Activated naive CD4-positive, alpha-beta T cell treated with anti-CD3 and anti-CD28 coated beads, Interleukin-2, amount 10 ng/mL, durations not matched to agents 7 days and 5 days (primary cell): ENCODE results near the gene PCDHGB5.
A peak's percentile ranks its signal among the peaks of the same experiment; 100 is the strongest.
"Not testable (repeated sequence)": the region's sequence is repeated elsewhere in the genome, so short reads cannot be mapped to it uniquely, and the experiment has no call there.

Experiments used
- CTCF ChIA-PET: fragments of 350-600 bp; sonication (Branson Sonifier 250); formaldehyde crosslinking; loops from one replicate; lab custom pipeline; 2021; ENCODE audit warnings: antibody characterized with exemption; lab: Charles Lee
- DNase-seq: peaks from one replicate; pipeline ENCODE4 v3.0.0-alpha.2; 2020
- H3K27ac Mint-ChIP-seq: one replicate; pipeline ENCODE4 v1.8.0; 2021; ENCODE audit warnings: mild to moderate bottlenecking, moderate library complexity, mixed read lengths
- H3K27me3 Mint-ChIP-seq: one replicate; pipeline ENCODE4 v1.8.0; 2021; ENCODE audit warnings: mild to moderate bottlenecking, mixed read lengths
- H3K36me3 Mint-ChIP-seq: one replicate; pipeline ENCODE4 v1.8.0; 2021; ENCODE audit warnings: mixed read lengths
- H3K4me1 Mint-ChIP-seq: one replicate; pipeline ENCODE4 v1.8.0; 2021; ENCODE audit warnings: mixed read lengths
- H3K4me3 Mint-ChIP-seq: one replicate; pipeline ENCODE4 v1.8.0; 2021; ENCODE audit warnings: mild to moderate bottlenecking, moderate library complexity, mixed read lengths
- H3K9me3 Mint-ChIP-seq: one replicate; pipeline ENCODE4 v1.8.0; 2021; ENCODE audit warnings: mixed read lengths

PCDHGB5 gene

DNA sequence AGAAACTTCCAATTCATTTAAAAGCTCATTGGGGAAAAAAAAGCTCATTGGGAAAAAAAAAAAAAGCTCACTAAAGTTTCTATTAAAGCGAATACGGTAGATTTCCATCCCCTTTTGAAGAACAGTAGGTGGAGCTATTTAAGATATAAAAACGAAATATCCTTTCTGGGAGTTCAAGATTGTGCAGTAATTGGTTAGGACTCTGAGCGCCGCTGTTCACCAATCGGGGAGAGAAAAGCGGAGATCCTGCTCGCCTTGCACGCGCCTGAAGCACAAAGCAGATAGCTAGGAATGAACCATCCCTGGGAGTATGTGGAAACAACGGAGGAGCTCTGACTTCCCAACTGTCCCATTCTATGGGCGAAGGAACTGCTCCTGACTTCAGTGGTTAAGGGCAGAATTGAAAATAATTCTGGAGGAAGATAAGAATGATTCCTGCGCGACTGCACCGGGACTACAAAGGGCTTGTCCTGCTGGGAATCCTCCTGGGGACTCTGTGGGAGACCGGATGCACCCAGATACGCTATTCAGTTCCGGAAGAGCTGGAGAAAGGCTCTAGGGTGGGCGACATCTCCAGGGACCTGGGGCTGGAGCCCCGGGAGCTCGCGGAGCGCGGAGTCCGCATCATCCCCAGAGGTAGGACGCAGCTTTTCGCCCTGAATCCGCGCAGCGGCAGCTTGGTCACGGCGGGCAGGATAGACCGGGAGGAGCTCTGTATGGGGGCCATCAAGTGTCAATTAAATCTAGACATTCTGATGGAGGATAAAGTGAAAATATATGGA, 32.8 kb downstream of the PCDHGB5 start, which contains the start of gene PCDHGA12:
TSS of gene PCDHGA12 (plus strand) at position 176 of the 782 bp plus-strand sequence. CDS start at position 429, 253 bp downstream.
- Mint-ChIP-seq H3K27ac (peak within 1 kb of the TSS; percentile 82), H3K4me1 (peaks cover 12% of the 10 kb centered on the region), H3K27me3 (peaks cover 59% of the 10 kb centered on the region), H3K9me3 (peaks cover 16% of the 10 kb centered on the region), H3K4me3 (peak within 1 kb of the TSS; percentile 67), H3K36me3 (peaks cover 9% of the 10 kb centered on the region)
- CTCF ChIA-PET, result interaction anchor here (0.7 to 3.8 kb wide), 29 partner anchors 9 to 234 kb away, joined by 3 to 43 read pairs (median 4); partner anchors contain the start of genes PCDHGA1, PCDHGA11, PCDHGB3 and PCDHGB4
- peak; percentile 36 for DNase-seq

DNA sequence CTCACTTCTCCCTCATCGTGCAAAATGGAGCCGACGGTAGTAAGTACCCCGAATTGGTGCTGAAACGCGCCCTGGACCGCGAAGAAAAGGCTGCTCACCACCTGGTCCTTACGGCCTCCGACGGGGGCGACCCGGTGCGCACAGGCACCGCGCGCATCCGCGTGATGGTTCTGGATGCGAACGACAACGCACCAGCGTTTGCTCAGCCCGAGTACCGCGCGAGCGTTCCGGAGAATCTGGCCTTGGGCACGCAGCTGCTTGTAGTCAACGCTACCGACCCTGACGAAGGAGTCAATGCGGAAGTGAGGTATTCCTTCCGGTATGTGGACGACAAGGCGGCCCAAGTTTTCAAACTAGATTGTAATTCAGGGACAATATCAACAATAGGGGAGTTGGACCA, 33.5 kb downstream of the PCDHGB5 start:
- Mint-ChIP-seq H3K36me3 (peaks cover 9% of the 10 kb centered on the region), H3K27ac (peak overlapping the region; percentile 63), H3K27me3 (peaks cover 52% of the 10 kb centered on the region), H3K4me3 (peak overlapping the region; percentile 1), H3K4me1 (peaks cover 12% of the 10 kb centered on the region), H3K9me3 (peaks cover 16% of the 10 kb centered on the region)
- CTCF ChIA-PET, result interaction anchor here (0.8 to 3.8 kb wide), 12 partner anchors 10 to 133 kb away, joined by 3 to 43 read pairs (median 8); partner anchors contain the start of genes PCDHGA11, PCDHGB7 and PCDHGC5
- DNase-seq, result no peak

DNA sequence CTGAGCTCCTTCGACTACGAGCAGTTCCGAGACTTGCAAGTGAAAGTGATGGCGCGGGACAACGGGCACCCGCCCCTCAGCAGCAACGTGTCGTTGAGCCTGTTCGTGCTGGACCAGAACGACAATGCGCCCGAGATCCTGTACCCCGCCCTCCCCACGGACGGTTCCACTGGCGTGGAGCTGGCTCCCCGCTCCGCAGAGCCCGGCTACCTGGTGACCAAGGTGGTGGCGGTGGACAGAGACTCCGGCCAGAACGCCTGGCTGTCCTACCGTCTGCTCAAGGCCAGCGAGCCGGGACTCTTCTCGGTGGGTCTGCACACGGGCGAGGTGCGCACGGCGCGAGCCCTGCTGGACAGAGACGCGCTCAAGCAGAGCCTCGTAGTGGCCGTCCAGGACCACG, 34.6 kb downstream of the PCDHGB5 start:
- H3K27ac Mint-ChIP-seq, result peak overlapping the region; percentile 42
- H3K4me1 Mint-ChIP-seq, result peaks cover 12% of the 10 kb centered on the region
- CTCF ChIA-PET, result interaction anchor here (1.0 to 3.8 kb wide), 2 partner anchors 11 to 79 kb away, joined by 3 to 43 read pairs; no protein-coding TSS in a partner anchor
- not testable (repeated sequence) for H3K36me3 Mint-ChIP-seq, DNase-seq
- H3K4me3 Mint-ChIP-seq, result peak overlapping the region; percentile 1
- peaks cover 16% of the 10 kb centered on the region for H3K9me3 Mint-ChIP-seq
- peaks cover 46% of the 10 kb centered on the region for H3K27me3 Mint-ChIP-seq

DNA sequence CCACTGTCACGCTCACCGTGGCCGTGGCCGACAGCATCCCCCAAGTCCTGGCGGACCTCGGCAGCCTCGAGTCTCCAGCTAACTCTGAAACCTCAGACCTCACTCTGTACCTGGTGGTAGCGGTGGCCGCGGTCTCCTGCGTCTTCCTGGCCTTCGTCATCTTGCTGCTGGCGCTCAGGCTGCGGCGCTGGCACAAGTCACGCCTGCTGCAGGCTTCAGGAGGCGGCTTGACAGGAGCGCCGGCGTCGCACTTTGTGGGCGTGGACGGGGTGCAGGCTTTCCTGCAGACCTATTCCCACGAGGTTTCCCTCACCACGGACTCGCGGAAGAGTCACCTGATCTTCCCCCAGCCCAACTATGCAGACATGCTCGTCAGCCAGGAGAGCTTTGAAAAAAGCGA, 35.0 kb downstream of the PCDHGB5 start:
- H3K9me3 Mint-ChIP-seq, result peaks cover 16% of the 10 kb centered on the region
- CTCF ChIA-PET, result interaction anchor here (3.8 kb wide), 1 partner anchor 78 kb away, joined by 43 read pairs; no protein-coding TSS in a partner anchor
- not testable (repeated sequence) for DNase-seq, H3K27ac Mint-ChIP-seq, H3K36me3 Mint-ChIP-seq, H3K4me3 Mint-ChIP-seq
- H3K27me3 Mint-ChIP-seq, result peaks cover 42% of the 10 kb centered on the region
- H3K4me1 Mint-ChIP-seq, result peaks cover 12% of the 10 kb centered on the region

DNA sequence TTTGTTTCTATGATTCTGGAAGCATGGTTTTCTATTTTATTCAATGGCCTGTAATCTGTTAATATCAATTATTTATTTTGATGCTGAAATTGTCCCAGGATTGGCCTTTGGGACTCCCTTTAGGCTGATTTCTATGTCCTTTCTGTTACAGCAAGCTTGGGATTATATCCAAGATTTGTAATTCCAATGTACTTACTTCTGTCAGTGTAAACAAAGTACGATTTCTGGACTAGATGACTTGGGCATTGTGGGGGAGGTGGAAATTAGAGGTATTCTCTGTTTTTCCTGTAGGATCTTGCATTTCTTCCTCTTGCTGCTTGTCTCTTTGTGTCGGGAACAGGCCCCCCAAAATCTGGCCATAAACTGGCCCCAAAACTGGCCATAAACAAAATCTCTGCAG, 36.3 kb downstream of the PCDHGB5 start:
- CTCF ChIA-PET, result no interaction called here
- DNase-seq, result no peak
- H3K4me1 Mint-ChIP-seq, result peaks cover 12% of the 10 kb centered on the region
- peaks cover 9% of the 10 kb centered on the region for H3K36me3 Mint-ChIP-seq
- H3K27me3 Mint-ChIP-seq, result peaks cover 32% of the 10 kb centered on the region
- peaks cover 12% of the 10 kb centered on the region for H3K9me3 Mint-ChIP-seq
- H3K27ac Mint-ChIP-seq, result no peak overlapping the region
- H3K4me3 Mint-ChIP-seq, result no peak overlapping the region

DNA sequence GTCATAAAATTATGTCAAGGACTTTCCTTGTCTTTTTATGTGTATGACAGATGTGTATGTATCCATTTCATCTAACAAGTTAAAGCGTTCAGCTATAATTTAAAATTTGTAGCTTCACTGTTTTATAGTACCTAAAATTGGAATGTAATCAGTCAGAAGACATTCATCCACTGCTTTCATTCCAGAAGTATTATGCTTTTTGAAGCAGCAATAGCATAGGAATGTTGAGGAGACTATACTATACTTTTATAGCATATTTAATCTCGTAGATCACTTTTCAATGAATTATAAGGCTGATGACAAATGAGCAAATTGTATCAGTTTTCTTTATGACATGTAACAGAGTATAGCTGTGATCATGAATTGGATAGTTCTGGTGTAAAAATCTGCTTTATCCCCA, 39.5 kb downstream of the PCDHGB5 start:
- no peak for DNase-seq
- H3K27ac Mint-ChIP-seq, result no peak overlapping the region
- no peaks in the 10 kb centered on the region for H3K4me1 Mint-ChIP-seq
- H3K27me3 Mint-ChIP-seq, result peaks cover 11% of the 10 kb centered on the region
- peaks cover under 1% of the 10 kb centered on the region for H3K36me3 Mint-ChIP-seq
- H3K4me3 Mint-ChIP-seq, result no peak overlapping the region
- CTCF ChIA-PET, result interaction anchor here (1.0 kb wide), 1 partner anchor 9 kb away, joined by 3 read pairs; no protein-coding TSS in a partner anchor
- peaks cover 6% of the 10 kb centered on the region for H3K9me3 Mint-ChIP-seq

DNA sequence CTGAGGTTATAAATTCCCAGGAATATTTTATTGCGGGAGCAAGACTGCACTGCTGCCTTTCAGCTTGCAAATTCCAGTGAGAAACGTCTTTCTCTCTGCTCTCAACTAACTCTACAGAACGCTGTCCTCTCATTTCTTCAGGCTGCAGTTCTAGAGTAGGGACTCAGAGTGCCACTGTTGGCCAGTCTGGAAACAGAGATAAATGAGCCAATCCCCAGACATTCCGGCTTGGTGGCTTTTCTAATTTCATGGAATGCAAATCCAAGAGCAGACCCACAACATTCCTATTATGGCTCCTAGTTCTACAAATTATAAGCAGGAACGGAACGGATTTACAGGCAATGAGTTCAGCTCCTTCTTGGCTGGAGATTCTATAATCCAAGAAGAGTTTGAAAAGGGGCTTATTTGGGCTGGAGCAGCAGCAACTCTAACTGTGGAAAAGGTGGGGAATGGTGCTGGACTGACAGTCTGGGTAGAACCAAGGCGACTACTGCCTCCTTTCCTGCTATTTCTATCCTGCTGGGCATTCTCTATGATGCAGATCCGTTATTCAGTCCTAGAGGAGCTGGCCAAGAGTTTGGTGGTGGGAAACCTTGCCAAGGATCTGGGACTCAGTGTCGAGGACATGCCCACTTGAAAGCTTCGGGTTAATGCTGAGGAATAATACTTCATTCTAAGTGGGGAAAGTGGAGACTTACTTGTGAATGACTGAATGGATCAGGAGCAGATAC, 41.8 kb downstream of the PCDHGB5 start:
- Mint-ChIP-seq H3K27ac (no peak overlapping the region), H3K4me1 (no peaks in the 10 kb centered on the region), H3K27me3 (no peaks in the 10 kb centered on the region), H3K4me3 (no peak overlapping the region), H3K9me3 (peaks cover 7% of the 10 kb centered on the region), H3K36me3 (no peaks in the 10 kb centered on the region)
- DNase-seq, result no peak
- CTCF ChIA-PET, result interaction anchor here (0.7 kb wide), 1 partner anchor 131 kb away, joined by 3 read pairs; no protein-coding TSS in a partner anchor

DNA sequence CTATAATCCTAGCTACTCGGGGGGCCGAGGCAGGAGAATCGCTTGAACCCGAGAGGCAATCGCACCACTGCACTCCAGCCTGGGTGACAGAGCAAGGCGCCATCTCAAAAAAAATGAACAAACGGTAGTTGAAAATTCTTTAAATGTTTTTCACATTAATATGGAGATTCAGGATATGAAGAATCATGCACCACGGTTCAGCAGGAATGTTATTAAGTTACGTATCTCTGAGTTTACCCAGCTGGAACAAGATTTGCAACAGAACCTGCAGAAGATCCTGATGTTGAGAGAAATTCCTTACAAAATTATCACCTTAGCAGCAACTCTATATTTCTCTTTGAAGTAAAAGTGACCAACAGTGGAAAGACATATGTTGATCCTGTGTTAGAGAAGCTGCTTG, 42.6 kb downstream of the PCDHGB5 start:
- Mint-ChIP-seq H3K27me3 (no peaks in the 10 kb centered on the region), H3K9me3 (peaks cover 7% of the 10 kb centered on the region), H3K36me3 (no peaks in the 10 kb centered on the region), H3K27ac (no peak overlapping the region), H3K4me3 (no peak overlapping the region), H3K4me1 (no peaks in the 10 kb centered on the region)
- CTCF ChIA-PET, result no interaction called here
- no peak for DNase-seq

DNA sequence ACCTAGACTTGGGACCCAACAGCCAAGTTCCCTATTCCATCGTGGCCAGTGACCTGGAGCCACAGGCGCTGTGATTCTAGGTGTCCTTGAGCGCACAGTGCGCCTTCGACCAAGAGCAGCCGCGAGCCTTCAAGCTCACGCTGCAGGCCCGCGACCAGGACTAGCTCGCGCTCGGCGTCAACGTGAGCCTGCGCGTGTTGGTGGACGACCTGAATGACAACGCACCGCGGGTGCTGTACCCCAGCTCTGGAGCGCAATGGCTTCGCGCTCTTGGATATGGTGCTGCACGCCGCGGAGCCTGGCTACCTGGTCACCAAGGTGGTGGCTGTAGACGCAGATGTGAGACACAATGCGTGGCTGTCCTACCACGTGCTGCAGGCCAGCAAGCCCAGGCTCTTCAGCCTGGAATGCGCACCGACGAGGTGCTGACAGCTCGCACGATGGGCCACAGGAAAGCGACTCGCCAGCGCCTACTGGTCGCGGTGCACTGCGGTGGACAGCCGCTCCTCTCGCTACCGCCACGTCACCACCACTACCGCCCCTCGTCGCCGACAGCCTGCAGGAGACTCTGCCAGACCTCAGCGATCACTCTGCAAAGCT, 43.9 kb downstream of the PCDHGB5 start:
- Mint-ChIP-seq H3K4me3 (no peak overlapping the region), H3K9me3 (peaks cover 7% of the 10 kb centered on the region), H3K36me3 (no peaks in the 10 kb centered on the region), H3K4me1 (no peaks in the 10 kb centered on the region), H3K27me3 (no peaks in the 10 kb centered on the region), H3K27ac (no peak overlapping the region)
- no peak for DNase-seq
- CTCF ChIA-PET, result no interaction called here
